Measurements from ENCODE around the gene PGA5.
"Not testable (repeated sequence)": the region's sequence is repeated elsewhere in the genome, so short reads cannot be mapped to it uniquely, and the experiment has no call there.

GRCh38 chr11:61222047-61222446, 18.9 kb upstream of the PGA5 start, which contains the start of gene PGA4:
- TF ChIP-seq CTCF, EP300, POLR2A, POLR2AphosphoS5 (IDR thresholded peaks at IDR 0.05): not testable (repeated sequence)

Measured in gastroesophageal sphincter (tissue), 3 donors.